GM10266 (cell line): Measurements from ENCODE around the gene UTP14C.

Experiments used
- DNase-seq: peaks from one replicate; pipeline ENCODE4 v3.0.0; 2012; ENCODE audit errors: extremely low spot score
- TF ChIP-seq, protein P1 (sequence below): IDR thresholded peaks from 2 replicates; pipeline ENCODE4 v1.5.1; 2012; ENCODE audit warnings: mild to moderate bottlenecking, low read depth; ENCODE audit not compliant: control insufficient read depth, insufficient read depth; ENCODE audit errors: missing control alignments

UTP14C gene

DNA sequence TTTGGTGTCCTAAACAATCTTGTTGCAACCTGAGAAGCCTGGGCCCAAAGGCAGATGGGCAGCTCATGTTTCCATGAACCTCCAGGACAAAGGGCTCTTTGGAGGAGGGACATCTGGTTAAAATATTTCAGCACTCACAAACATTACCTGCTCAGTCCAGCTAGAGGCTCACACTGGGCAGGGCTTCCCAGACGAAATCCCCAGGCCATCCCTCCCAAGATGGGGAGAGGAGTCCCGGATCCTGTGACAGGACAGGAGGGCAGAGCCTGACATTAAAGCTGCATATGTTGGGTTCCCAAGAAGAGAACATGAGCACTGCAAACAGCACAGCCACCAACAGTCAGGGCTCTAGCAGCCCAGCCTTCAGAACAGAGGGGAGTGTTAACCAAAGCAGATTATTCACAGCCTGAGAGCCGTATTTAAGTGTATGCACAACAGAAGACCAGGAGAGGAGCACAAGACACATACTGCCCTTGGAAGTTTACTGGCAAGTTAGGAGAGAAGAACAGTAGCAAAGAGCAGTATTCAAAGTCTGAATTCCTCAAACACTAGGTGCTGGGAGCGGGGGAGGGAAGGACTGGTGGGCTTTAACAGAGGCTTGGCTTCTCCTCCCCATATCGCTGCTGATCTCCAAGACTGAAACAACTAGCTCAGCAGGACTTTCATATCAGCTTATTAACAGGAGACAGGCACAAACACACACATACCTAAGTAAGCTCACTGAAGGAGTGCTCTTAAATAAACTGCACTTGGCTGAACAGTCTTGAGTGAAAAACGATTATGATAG lies 25.6 kb upstream of the UTP14C start:
- TF ChIP-seq, protein P1, sequence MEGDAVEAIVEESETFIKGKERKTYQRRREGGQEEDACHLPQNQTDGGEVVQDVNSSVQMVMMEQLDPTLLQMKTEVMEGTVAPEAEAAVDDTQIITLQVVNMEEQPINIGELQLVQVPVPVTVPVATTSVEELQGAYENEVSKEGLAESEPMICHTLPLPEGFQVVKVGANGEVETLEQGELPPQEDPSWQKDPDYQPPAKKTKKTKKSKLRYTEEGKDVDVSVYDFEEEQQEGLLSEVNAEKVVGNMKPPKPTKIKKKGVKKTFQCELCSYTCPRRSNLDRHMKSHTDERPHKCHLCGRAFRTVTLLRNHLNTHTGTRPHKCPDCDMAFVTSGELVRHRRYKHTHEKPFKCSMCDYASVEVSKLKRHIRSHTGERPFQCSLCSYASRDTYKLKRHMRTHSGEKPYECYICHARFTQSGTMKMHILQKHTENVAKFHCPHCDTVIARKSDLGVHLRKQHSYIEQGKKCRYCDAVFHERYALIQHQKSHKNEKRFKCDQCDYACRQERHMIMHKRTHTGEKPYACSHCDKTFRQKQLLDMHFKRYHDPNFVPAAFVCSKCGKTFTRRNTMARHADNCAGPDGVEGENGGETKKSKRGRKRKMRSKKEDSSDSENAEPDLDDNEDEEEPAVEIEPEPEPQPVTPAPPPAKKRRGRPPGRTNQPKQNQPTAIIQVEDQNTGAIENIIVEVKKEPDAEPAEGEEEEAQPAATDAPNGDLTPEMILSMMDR, result no peak
- no peak for DNase-seq

DNA sequence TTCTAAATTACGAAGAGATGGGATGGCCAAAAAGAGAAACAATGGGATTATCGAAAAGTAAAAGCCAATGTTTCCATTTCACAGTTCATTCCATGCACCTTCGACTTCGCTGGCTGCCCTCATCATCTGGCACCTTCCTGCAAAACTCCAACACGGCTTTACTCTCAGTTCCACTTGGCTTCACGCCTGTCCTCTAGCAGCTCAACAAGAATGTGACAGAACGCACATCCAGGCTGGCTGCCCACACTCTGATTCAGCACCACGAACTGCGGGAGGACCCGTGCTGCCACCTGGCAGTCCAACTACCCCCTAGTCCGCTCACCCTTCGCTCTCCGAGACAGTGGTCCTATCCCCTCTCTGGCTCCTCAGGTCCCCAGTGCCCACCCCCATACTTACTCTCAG lies 25.0 kb upstream of the UTP14C start:
- TF ChIP-seq, protein P1, result no peak
- no peak for DNase-seq

DNA sequence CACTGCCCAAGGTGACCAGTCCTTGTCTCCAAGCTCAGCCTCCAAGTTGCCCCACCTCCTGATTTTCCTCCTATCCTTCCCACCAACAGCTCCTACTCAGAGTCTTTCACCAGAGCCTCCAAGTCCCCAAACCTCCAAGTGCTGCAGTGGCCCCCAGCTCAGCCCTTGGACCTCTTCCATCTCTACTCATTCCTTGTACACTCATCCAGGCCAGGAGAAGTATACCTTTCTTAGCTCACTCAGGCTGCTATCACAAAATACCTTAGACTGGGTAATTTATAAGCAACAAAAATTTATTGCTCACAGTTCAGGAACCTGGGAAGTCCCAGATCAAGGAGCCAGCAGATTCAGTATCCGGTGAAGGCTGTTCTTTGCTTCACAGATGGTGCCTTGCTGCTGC lies 24.6 kb upstream of the UTP14C start:
- TF ChIP-seq, protein P1, result no peak
- no peak for DNase-seq

DNA sequence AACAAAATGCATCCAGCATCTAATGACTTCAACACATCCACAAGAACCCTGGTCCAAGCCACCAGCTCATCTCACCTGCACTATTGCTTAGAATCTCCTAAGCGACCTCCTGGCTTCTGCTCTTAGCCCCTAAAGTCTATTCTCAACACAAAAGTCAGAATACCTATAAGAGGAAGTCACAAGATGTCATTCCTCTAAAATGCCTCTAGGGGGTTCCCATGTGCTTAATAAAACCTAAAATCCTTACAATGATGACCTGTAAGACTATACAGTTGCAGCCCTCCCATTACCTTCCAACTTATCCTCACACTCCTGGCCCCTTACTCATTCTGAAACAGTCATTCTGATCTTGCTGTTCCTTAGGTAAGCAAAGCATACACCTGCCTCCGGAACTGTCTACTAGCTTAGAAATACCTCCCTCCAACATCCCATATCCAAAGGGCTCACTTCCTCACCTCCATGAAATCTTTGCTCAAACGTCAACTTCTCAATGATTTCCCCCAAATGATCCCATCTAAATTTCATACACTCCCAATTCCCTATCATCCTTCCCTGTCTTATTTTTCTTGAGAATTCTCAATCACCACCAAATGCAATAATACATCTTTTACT lies 23.3 kb upstream of the UTP14C start:
- peak; percentile 55 for DNase-seq
- TF ChIP-seq, protein P1, result peak; percentile 66

DNA sequence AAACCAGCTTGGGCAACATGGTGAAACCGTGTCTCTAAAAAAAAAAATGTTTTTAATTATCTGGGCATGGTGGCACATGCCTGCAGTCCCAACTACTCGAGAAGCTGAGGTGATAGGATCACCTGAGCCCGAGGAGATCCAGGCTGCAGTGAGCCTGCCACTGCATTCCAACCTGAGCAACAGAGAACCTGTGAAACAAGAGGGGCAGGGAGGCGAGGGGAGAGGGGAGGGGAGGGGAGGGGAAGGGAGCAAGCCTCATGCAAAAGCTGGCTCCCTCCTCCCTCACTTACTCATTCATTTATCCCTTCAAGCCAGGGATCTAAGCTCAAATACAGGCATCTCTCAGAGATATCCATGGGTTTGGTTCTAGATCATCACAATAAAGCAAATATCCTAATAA lies 22.1 kb upstream of the UTP14C start:
- no peak for DNase-seq
- TF ChIP-seq, protein P1, result no peak

DNA sequence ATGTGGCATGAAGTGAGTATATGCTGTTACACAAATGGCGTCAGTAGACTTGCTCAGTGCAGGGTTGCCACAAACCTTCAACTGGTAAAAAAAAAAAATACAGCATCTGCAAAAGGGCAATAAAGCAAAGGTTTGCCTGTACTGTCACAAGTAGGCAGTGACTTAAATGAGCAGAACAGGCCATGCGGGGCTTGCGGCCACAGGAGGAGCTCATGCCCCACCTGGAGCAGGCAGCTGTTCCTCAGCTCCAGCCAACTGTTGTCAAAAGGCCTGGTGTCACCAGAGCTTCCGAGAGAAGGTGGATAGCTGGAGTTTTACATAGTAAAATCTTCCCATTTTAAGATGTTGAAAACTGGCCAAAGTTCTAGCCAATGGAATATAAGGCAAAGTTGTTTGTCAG lies 20.9 kb upstream of the UTP14C start:
- no peak for DNase-seq
- TF ChIP-seq, protein P1, result no peak

DNA sequence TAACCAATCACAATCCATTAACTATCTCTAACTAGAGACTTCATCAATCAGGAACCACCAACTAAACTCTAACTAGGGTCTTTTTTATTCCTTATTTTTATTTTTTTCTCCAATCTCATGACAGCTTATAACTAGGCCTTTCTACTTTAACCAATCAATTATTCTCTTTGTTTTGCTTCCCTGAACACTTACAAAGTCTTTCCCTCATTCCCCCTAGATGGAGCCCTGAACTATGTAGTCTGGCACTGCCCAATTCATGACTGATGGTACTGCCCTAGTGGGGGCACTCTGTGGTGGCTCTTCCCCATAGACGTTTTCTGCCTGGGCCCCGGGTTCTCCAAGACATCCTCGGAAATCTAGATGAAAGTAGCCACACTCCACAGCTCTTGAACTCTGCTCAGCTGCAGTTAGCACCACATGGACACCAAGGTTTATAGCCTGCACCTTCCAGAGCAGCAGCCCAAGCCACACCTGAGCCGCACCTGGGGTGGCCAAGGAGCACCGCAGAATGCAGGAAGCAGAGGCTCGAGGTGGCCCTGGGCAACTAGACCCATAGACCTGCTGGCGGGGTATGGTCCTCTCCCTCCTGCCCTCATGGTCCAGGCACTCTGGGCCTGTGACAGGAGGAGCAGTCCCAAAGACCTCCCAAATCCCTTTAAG lies 19.9 kb upstream of the UTP14C start:
- TF ChIP-seq, protein P1, result no peak
- no peak for DNase-seq
